ENCODE measurements around the gene TROAP.
A peak's percentile ranks its signal among the peaks of the same experiment; 100 is the strongest.

Gene TROAP

DNA sequence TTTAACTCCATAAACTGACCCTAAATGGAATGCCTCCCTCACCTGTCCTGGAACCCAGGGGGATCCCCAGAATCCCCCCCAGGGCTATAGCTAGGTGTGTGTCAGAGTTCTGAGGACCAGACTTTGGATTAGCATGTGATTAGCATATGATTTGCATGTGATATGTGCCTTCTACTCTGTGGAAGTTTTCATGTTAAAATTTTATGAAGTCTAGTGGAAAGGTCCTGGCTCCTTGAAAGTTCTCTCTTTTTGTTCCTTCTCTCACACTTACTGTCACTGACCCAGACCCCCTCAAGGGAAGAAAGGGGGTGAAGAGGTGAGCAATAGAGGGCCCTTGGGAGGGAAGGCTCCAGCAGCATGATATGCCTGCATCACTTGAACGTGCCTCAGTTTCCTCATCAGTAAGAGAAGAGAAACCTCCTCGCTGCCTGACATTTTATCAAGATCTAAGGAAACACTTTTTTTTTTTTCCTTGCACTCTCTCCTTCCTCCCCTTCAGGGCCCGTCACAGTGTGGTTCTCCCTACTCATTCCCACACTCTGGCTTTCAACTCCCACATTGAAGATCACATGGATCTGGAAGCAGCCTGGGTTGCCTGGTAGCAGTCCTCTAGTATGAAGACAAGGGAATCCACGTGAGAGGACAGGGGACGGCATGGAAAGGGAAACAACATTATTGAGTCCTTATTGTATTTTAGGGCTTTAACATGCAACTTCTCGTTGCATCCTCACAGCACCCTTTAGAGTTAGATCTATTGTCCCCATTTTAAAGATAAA, 17.2 kb downstream of the TROAP start:
- H3K27ac ChIP-seq (ENCODE audit: low read depth, low read length): no peak overlapping the region
- peaks cover 12% of the 10 kb centered on the region for H3F3A ChIP-seq (ENCODE audit: control insufficient read depth, insufficient read depth)
- H3K36me3 ChIP-seq (ENCODE audit: control insufficient read depth, low read length): no peaks in the 10 kb centered on the region
- H3K9me3 ChIP-seq (ENCODE audit: control insufficient read depth, insufficient read depth, low read length): no peaks in the 10 kb centered on the region
- TF ChIP-seq EZH2phosphoT487 (IDR thresholded peaks at IDR 0.05; ENCODE audit: borderline replicate concordance, low read length): no peak
- TF ChIP-seq CTCF (IDR thresholded peaks at IDR 0.05; ENCODE audit: low read depth, low read length, poor library complexity, severe bottlenecking): no peak
- H3K4me2 ChIP-seq (ENCODE audit: low read length): no peak overlapping the region
- no peak overlapping the region for H3K4me3 ChIP-seq (ENCODE audit: low read length)
- H3K27me3 ChIP-seq (ENCODE audit: control insufficient read depth, low read length): peaks cover 79% of the 10 kb centered on the region
- no peaks in the 10 kb centered on the region for H3K9me2 ChIP-seq (replicated peaks; ENCODE audit: control insufficient read depth, low read length)
- no peaks in the 10 kb centered on the region for H3K79me2 ChIP-seq (ENCODE audit: control insufficient read depth, low read length)
- no peaks in the 10 kb centered on the region for H4K20me1 ChIP-seq (ENCODE audit: control insufficient read depth, insufficient read depth, low read depth, low read length)
- H3K4me1 ChIP-seq (ENCODE audit: control insufficient read depth, low read length): peaks cover 41% of the 10 kb centered on the region

DNA sequence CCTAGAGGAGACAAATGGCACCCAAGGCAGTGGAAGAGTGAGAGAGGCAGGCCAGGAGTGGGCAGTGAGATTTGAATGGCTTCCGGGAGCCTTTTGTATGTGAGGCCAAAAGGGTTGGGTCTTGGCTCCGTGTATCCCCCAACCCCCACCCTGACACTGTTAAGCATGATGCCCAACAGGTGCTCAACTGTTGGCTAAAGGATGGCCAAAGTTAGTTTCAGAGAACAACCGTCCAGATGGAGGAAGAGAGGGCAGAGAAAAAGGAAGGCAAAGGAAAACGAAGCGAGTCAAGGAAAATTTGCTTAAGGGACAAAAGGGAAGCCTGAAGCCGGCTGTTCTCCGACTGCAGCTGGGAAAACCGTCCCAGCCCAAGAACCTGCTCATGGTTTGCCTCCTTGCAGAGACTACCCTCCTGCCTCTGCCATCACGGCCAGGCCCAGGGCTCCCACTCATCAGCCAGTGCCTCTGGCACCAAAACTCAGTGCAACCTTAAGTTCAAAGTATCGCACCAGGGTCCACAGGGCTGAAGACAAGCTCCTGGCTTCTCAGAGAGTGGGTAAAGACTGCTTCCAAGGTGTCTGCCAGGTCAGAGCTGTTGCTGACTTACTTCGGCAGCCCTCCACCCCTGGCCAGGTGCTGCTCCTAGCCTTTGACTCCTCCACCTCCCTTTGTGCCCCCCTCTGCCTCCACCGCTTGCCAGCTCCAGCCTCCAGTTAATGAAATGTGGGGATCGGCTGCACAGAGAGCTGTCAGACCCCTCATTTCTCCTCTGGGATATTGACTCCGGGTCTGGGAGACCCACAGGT, 18.1 kb downstream of the TROAP start:
- Histone ChIP-seq H3K27me3 (ENCODE audit: control insufficient read depth, low read length) (peaks cover 87% of the 10 kb centered on the region), H4K20me1 (ENCODE audit: control insufficient read depth, insufficient read depth, low read depth, low read length) (0 out of 2 replicates have a peak, but pooled peaks cover 2% of the 10 kb centered on the region), H3K36me3 (ENCODE audit: control insufficient read depth, low read length) (no peaks in the 10 kb centered on the region), H3K4me1 (ENCODE audit: control insufficient read depth, low read length) (peaks cover 49% of the 10 kb centered on the region), H3K79me2 (ENCODE audit: control insufficient read depth, low read length) (no peaks in the 10 kb centered on the region), H3K9me2 (replicated peaks; ENCODE audit: control insufficient read depth, low read length) (no peaks in the 10 kb centered on the region), H3K27ac (ENCODE audit: low read depth, low read length) (no peak overlapping the region), H3K4me3 (ENCODE audit: low read length) (no peak overlapping the region), H3K9me3 (ENCODE audit: control insufficient read depth, insufficient read depth, low read length) (no peaks in the 10 kb centered on the region), H3F3A (ENCODE audit: control insufficient read depth, insufficient read depth) (peaks cover 12% of the 10 kb centered on the region), H3K4me2 (ENCODE audit: low read length) (no peak overlapping the region)
- TF ChIP-seq CTCF (IDR thresholded peaks at IDR 0.05; ENCODE audit: low read depth, low read length, poor library complexity, severe bottlenecking) (no peak), EZH2phosphoT487 (IDR thresholded peaks at IDR 0.05; ENCODE audit: borderline replicate concordance, low read length) (no peak)

DNA sequence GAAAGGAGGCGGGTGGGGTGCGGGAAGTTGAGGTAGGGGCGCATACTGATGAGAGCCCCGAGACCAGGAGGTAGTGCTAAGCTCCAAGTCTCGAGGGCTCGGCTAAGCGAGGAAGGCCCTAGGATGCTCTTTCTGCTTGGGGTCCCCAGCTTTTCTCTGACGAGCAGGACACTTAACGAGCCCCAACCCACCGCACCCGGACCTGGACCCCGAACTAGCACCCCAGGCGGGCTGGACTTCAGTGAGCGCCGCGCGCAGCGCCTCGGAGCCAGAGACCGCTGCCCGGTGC, 18.7 kb downstream of the TROAP start:
- Histone ChIP-seq H3K4me1 (ENCODE audit: control insufficient read depth, low read length) (peaks cover 54% of the 10 kb centered on the region), H3F3A (ENCODE audit: control insufficient read depth, insufficient read depth) (peaks cover 12% of the 10 kb centered on the region), H3K9me2 (replicated peaks; ENCODE audit: control insufficient read depth, low read length) (no peaks in the 10 kb centered on the region), H3K4me2 (ENCODE audit: low read length) (peak overlapping the region; percentile 99; the same call in 1 of the 2 replicates), H3K27ac (ENCODE audit: low read depth, low read length) (no peak overlapping the region), H4K20me1 (ENCODE audit: control insufficient read depth, insufficient read depth, low read depth, low read length) (0 out of 2 replicates have a peak, but pooled peaks cover 2% of the 10 kb centered on the region), H3K36me3 (ENCODE audit: control insufficient read depth, low read length) (no peaks in the 10 kb centered on the region), H3K79me2 (ENCODE audit: control insufficient read depth, low read length) (no peaks in the 10 kb centered on the region), H3K27me3 (ENCODE audit: control insufficient read depth, low read length) (peaks cover 90% of the 10 kb centered on the region), H3K4me3 (ENCODE audit: low read length) (peak overlapping the region; percentile 76; the same call in 1 of the 2 replicates), H3K9me3 (ENCODE audit: control insufficient read depth, insufficient read depth, low read length) (no peaks in the 10 kb centered on the region)
- TF ChIP-seq EZH2phosphoT487 (IDR thresholded peaks at IDR 0.05; ENCODE audit: borderline replicate concordance, low read length): no peak
- no peak for TF ChIP-seq CTCF (IDR thresholded peaks at IDR 0.05; ENCODE audit: low read depth, low read length, poor library complexity, severe bottlenecking)

Measured in DOHH2 (cell line).